HG03025 (cell line): Measurements from ENCODE around the gene NLRP1.

ENCODE experiments used
- ATAC-seq: cut with Tn5 transposase; IDR thresholded peaks from one replicate; pipeline ENCODE4 v1.9.1; 2021; ENCODE audit warnings: mild to moderate bottlenecking, moderate library complexity; ENCODE audit not compliant: unreplicated experiment, low FRiP score

Gene NLRP1

GRCh38 chr17:5485270-5486205, 98.8 kb downstream of the NLRP1 start, which contains the start of gene DERL2:
Gene DERL2 (minus strand): TSS chr17:5486178. CDS start chr17:5486161, 17 bp downstream.
- peak; percentile 16 for ATAC-seq

- no peak for ATAC-seq
Observed at GRCh38 chr17:5481451-5481850, 102.9 kb downstream of the NLRP1 start.

GRCh38 chr17:5480962-5481361, 103.3 kb downstream of the NLRP1 start:
- no peak for ATAC-seq

GRCh38 chr17:5478992-5479391, 105.3 kb downstream of the NLRP1 start:
- ATAC-seq, result no peak

GRCh38 chr17:5473906-5474305, 110.4 kb downstream of the NLRP1 start:
- ATAC-seq, result no peak

GRCh38 chr17:5472511-5472910, 111.8 kb downstream of the NLRP1 start:
- ATAC-seq, result no peak

GRCh38 chr17:5468075-5468473, 116.2 kb downstream of the NLRP1 start:
- ATAC-seq, result no peak

- ATAC-seq, result no peak
Observed at GRCh38 chr17:5467416-5467815, 116.9 kb downstream of the NLRP1 start.

- ATAC-seq, result no peak
Observed at GRCh38 chr17:5466295-5466694, 118.0 kb downstream of the NLRP1 start.

- ATAC-seq, result no peak
Observed at GRCh38 chr17:5464717-5465507, 119.4 kb downstream of the NLRP1 start.
